Measurements from ENCODE around the gene NDUFAF2.

DNA sequence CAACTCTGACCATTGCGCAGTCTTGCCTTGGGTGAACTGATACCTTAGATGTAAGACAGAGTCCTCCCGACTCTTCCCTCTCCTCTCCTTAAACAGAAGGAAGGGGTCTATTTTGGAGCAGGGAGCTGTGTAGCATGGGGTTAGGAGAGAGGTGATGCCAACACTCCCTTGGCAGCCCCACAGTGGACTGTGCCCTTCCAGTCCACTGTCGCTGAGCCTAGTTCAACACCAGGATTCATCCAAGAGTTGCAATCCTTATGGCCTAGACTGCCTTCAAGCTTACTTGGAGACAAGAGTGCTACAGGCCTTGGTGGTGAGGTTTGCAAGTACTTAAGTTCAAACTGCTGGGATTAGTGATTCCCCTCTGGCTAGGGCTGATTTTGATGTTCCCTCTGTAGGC lies 51.4 kb downstream of the NDUFAF2 start:
- TF ChIP-seq POLR2A (IDR thresholded peaks at IDR 0.05) (no peak), CTCF (IDR thresholded peaks at IDR 0.05) (no peak)

Data from thyroid gland (tissue), 4 donors.